Liver (tissue), 9 donors: ENCODE results near the gene CD80. TPM values are rescaled to one million over a fixed set of nuclear protein-coding genes. Genes with fewer than 3 reads are reported as not detected.

Source experiments
- DNase-seq: peaks from one replicate; pipeline ENCODE4 v3.0.0-alpha.2; 2017; ENCODE audit warnings: low spot score
- H3K27ac ChIP-seq, 2 donors: one replicate each; pipeline ENCODE4 v1.7.0; 2013; ENCODE audit warnings: inconsistent platforms in 2 of 2, low read length in 2 of 2, control low read depth in 1 of 2, low read depth in 1 of 2, mild to moderate bottlenecking in 1 of 2
- H3K27me3 ChIP-seq, 4 donors: one replicate each; pipeline versions ENCODE4 v1.6.1 to v1.7.0; 2013; ENCODE audit warnings: low read length in 3 of 4, inconsistent platforms in 1 of 4, mild to moderate bottlenecking in 1 of 4, moderate library complexity in 1 of 4; ENCODE audit not compliant: control insufficient read depth in 4 of 4, insufficient read depth in 4 of 4
- H3K36me3 ChIP-seq, 4 donors: one replicate each; pipeline versions ENCODE4 v1.6.1 to v1.7.0; 2013; ENCODE audit warnings: low read length in 3 of 4, mild to moderate bottlenecking in 3 of 4, low read depth in 1 of 4, moderate library complexity in 1 of 4; ENCODE audit not compliant: control insufficient read depth in 4 of 4, insufficient read depth in 3 of 4
- H3K4me1 ChIP-seq, 4 donors: one replicate each; pipeline versions ENCODE4 v1.6.1 to v1.7.0; 2013; ENCODE audit warnings: low read length in 3 of 4, mild to moderate bottlenecking in 3 of 4, moderate library complexity in 1 of 4; ENCODE audit not compliant: control insufficient read depth in 4 of 4, insufficient read depth in 4 of 4
- H3K4me3 ChIP-seq, 3 donors: one replicate each; pipeline versions ENCODE4 v1.6.1 to v1.7.0; 2013; ENCODE audit warnings: low read length in 3 of 3, control low read depth in 1 of 3, low read depth in 1 of 3, mild to moderate bottlenecking in 1 of 3
- H3K9ac ChIP-seq, 2 donors: one replicate each; pipeline ENCODE4 v1.7.0; 2013; ENCODE audit warnings: low read length in 2 of 2, mild to moderate bottlenecking in 2 of 2, moderate library complexity in 2 of 2, control low read depth in 1 of 2, low read depth in 1 of 2
- H3K9me3 ChIP-seq, 4 donors: one replicate each; pipeline versions ENCODE4 v1.6.1 to v1.7.0; 2013; ENCODE audit warnings: low read length in 3 of 4; ENCODE audit not compliant: control insufficient read depth in 4 of 4
- ATF3 ChIP-seq: IDR thresholded peaks from 2 replicates; pipeline ENCODE4 v1.6.1; 2016; ENCODE audit warnings: antibody characterized with exemption
- FOXA1 ChIP-seq: IDR thresholded peaks from 2 replicates; pipeline ENCODE4 v1.6.1; 2016; ENCODE audit warnings: antibody characterized with exemption
- FOXA2 ChIP-seq: IDR thresholded peaks from 2 replicates; pipeline ENCODE4 v1.6.1; 2016; ENCODE audit warnings: antibody characterized with exemption
- GABPA ChIP-seq, 2 donors: IDR thresholded peaks in 1 of 2; conservative IDR thresholded peaks in 1 of 2; 2 replicates each; pipeline ENCODE4 v1.6.1; 2016; ENCODE audit warnings: antibody characterized with exemption in 2 of 2, mild to moderate bottlenecking in 1 of 2, moderate library complexity in 1 of 2
- HNF4A ChIP-seq, 2 donors: conservative IDR thresholded peaks; 2 replicates each; pipeline ENCODE4 v1.6.1; 2016; ENCODE audit warnings: antibody characterized with exemption in 2 of 2, mild to moderate bottlenecking in 2 of 2
- HNF4G ChIP-seq: IDR thresholded peaks from 2 replicates; pipeline ENCODE4 v1.6.1; 2016; ENCODE audit warnings: antibody characterized with exemption
- JUND ChIP-seq, 2 donors: IDR thresholded peaks; 2 replicates each; pipeline ENCODE4 v1.6.1; 2016; ENCODE audit warnings: antibody characterized with exemption in 2 of 2
- NR2F2 ChIP-seq: IDR thresholded peaks from 2 replicates; pipeline ENCODE4 v1.6.1; 2016; ENCODE audit warnings: antibody characterized with exemption
- RAD21 ChIP-seq, 2 donors: IDR thresholded peaks; 2 replicates each; pipeline ENCODE4 v1.6.1; 2016; ENCODE audit warnings: antibody characterized with exemption in 2 of 2, mild to moderate bottlenecking in 2 of 2
- REST ChIP-seq: IDR thresholded peaks from 2 replicates; pipeline ENCODE4 v1.6.1; 2016; ENCODE audit warnings: antibody characterized with exemption, mild to moderate bottlenecking
- RXRA ChIP-seq, 2 donors: IDR thresholded peaks; 2 replicates each; pipeline ENCODE4 v1.6.1; 2017 to 2018; ENCODE audit warnings: antibody characterized with exemption in 2 of 2, mild to moderate bottlenecking in 1 of 2
- SP1 ChIP-seq: IDR thresholded peaks from 2 replicates; pipeline ENCODE4 v1.6.1; 2018; ENCODE audit warnings: antibody characterized with exemption, mild to moderate bottlenecking
- TAF1 ChIP-seq: conservative IDR thresholded peaks from 2 replicates; pipeline ENCODE4 v1.6.1; 2016; ENCODE audit warnings: antibody characterized with exemption, mild to moderate bottlenecking
- YY1 ChIP-seq: IDR thresholded peaks from 2 replicates; pipeline ENCODE4 v1.6.1; 2016; ENCODE audit warnings: antibody characterized with exemption, mild to moderate bottlenecking
- WGBS: extraction: QIAGEN DNeasy Blood & Tissue Kit; methylation state at CpG from one replicate; pipeline ENCODE4 v1.1.7; 2013; 5-methylcytosine and 5-hydroxymethylcytosine counted together
- polyA plus RNA-seq, 2 donors: library from polyadenylated mRNA; stranded (reverse) in 1 of 2; unstranded in 1 of 2; fragments of 200-250 nt in 1 of 2; fragments of >200 nt in 1 of 2; fragmentation: Nextera tagmentation in 1 of 2; extraction: Ambion mirVana in 1 of 2; gene quantifications; one replicate each; pipeline versions ENCODE4 v1.2.1 to v1.2.3, GENCODE V29; 2013 to 2015
- total RNA-seq, 2 donors: library from RNA; depleted of rRNA; stranded (reverse); fragments of >200 nt; gene quantifications; one replicate each; pipeline ENCODE4 v1.2.3, GENCODE V29; 2014
- TF ChIP-seq, protein P1 (sequence below): fragments of 150-350 bp; IDR thresholded peaks from 2 replicates; pipeline ENCODE4 v1.5.1; 2017; ENCODE audit warnings: improper control_type of control experiment, low read depth, low read length; ENCODE audit not compliant: missing input control
- TF ChIP-seq, protein P2 (sequence below): IDR thresholded peaks from 2 replicates; pipeline ENCODE4 v1.6.1; 2016; ENCODE audit warnings: antibody characterized with exemption
- donor health status: healthy.
- donor health status: healthy.
- donor health status: healthy.
- donor health status: healthy.
- donor health status: healthy.

CD80 gene
- total and polyA plus RNA-seq, 4 donors = 0.21 to 1.5 (median 0.61) TPM

DNA sequence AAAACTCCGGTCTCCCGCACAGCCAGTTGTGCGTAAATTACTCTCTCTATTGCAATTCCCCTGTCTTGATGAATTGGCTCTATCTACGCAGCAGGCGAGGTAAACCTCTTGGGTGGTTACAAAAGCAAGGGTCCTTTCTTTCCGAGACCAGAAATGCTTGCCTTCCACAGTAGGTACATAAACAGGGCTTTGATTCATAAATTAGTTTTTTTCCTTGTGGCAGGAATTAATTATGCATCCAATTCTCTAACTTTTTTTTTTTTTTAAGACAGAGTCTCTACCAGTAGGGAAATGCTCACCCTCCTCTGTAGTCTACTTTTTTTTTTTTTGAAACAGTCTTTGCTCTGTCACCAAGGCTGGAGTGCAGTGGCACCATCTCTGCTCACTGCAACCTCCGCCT lies 16.3 kb downstream of the CD80 start (continued):
- TF ChIP-seq ATF3 (no peak), SP1 (no peak), FOXA2 (no peak), NR2F2 (no peak), HNF4G (no peak)

- Histone ChIP-seq H3K27me3 (no peaks in the 10 kb centered on the region), H3K9ac (no peak overlapping the region), H3K9me3 (no peaks in the 10 kb centered on the region), H3K4me1 (no peaks in the 10 kb centered on the region), H3K36me3 (no peaks in the 10 kb centered on the region), H3K4me3 (no peak overlapping the region), H3K27ac (no peak overlapping the region)
- no peak for DNase-seq
- WGBS = 54% methylated on average over 2 of the region's 2 CpGs
- TF ChIP-seq TAF1 (no peak), RXRA (IDR thresholded peaks at IDR 0.05) (no peak), RAD21 (IDR thresholded peaks at IDR 0.05) (no peak), YY1 (no peak), ATF3 (no peak), FOXA1 (no peak), HNF4A (conservative IDR thresholded peaks at IDR 0.05) (no peak), FOXA2 (no peak), JUND (IDR thresholded peaks at IDR 0.05) (no peak), REST (no peak)
Observed at GRCh38 chr3:119542168-119542767, 17.1 kb downstream of the CD80 start.

DNA sequence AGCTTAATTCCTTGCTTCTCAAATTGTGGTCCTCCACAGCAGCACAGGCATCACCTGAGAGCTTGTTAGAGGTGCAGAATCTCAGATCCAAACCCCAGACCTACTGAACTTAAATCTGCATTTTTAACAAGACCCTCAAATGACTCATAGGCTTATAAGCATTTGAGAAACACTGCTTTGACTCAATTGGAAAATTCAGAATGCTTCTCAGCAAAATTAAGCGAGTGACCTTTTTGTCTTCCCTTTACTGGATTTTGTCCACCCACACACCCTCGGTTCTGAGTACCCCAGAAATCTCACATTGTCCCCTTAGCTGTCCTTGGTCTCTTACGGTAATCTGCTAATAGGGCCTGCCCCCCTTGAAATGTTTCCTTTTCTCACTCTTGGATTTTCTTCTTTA lies 17.9 kb downstream of the CD80 start:
- H3K36me3 ChIP-seq = no peaks in the 10 kb centered on the region
- 80% methylated on average over 3 of the region's 3 CpGs for WGBS
- no peaks in the 10 kb centered on the region for H3K27me3 ChIP-seq
- H3K27ac ChIP-seq = no peak overlapping the region
- no peaks in the 10 kb centered on the region for H3K9me3 ChIP-seq
- TF ChIP-seq JUND (IDR thresholded peaks at IDR 0.05) = no peak
- TF ChIP-seq, protein P1, sequence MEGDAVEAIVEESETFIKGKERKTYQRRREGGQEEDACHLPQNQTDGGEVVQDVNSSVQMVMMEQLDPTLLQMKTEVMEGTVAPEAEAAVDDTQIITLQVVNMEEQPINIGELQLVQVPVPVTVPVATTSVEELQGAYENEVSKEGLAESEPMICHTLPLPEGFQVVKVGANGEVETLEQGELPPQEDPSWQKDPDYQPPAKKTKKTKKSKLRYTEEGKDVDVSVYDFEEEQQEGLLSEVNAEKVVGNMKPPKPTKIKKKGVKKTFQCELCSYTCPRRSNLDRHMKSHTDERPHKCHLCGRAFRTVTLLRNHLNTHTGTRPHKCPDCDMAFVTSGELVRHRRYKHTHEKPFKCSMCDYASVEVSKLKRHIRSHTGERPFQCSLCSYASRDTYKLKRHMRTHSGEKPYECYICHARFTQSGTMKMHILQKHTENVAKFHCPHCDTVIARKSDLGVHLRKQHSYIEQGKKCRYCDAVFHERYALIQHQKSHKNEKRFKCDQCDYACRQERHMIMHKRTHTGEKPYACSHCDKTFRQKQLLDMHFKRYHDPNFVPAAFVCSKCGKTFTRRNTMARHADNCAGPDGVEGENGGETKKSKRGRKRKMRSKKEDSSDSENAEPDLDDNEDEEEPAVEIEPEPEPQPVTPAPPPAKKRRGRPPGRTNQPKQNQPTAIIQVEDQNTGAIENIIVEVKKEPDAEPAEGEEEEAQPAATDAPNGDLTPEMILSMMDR = no peak
- TF ChIP-seq, protein P2, sequence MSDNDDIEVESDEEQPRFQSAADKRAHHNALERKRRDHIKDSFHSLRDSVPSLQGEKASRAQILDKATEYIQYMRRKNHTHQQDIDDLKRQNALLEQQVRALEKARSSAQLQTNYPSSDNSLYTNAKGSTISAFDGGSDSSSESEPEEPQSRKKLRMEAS = no peak
- TF ChIP-seq RXRA (IDR thresholded peaks at IDR 0.05) = no peak
- no peak for TF ChIP-seq TAF1
- no peak for TF ChIP-seq YY1
- no peak for TF ChIP-seq NR2F2
- TF ChIP-seq SP1 = no peak
- no peak for TF ChIP-seq RAD21 (IDR thresholded peaks at IDR 0.05)
- no peak for TF ChIP-seq GABPA (IDR thresholded peaks at IDR 0.05 in 1 of 2, conservative IDR thresholded peaks at IDR 0.05 in 1 of 2)
- no peak overlapping the region for H3K4me3 ChIP-seq
- H3K4me1 ChIP-seq = no peaks in the 10 kb centered on the region
- H3K9ac ChIP-seq = no peak overlapping the region
- no peak for DNase-seq
